RWPE1 (cell line): ENCODE measurements around the gene MED6.

Experiments
- CTCF ChIA-PET: fragments of 350-600 bp; sonication (Branson Sonifier 250); formaldehyde crosslinking; extraction: SDS; loops from one replicate; lab custom pipeline; 2021; lab: Yijun Ruan, JAX
- POLR2A ChIA-PET: fragments of 400-600 bp; formaldehyde crosslinking; extraction: SDS; loops from one replicate; lab custom pipeline; 2020; ENCODE audit warnings: antibody characterized with exemption; ENCODE audit not compliant: low non-redundant PET; lab: Yijun Ruan, JAX
- DNase-seq: peaks from one replicate; pipeline ENCODE4 v3.0.0; 2012; ENCODE audit warnings: low spot score
- H3K27ac ChIP-seq: fragments of 450-650 bp; 2 replicates; pipeline ENCODE4 v1.5.1; 2017
- TF ChIP-seq, protein P1 (sequence below): fragments of 450-650 bp; conservative IDR thresholded peaks from 2 replicates; pipeline ENCODE4 v1.5.1; 2017; ENCODE audit warnings: low read depth, mild to moderate bottlenecking

MED6 gene

DNA sequence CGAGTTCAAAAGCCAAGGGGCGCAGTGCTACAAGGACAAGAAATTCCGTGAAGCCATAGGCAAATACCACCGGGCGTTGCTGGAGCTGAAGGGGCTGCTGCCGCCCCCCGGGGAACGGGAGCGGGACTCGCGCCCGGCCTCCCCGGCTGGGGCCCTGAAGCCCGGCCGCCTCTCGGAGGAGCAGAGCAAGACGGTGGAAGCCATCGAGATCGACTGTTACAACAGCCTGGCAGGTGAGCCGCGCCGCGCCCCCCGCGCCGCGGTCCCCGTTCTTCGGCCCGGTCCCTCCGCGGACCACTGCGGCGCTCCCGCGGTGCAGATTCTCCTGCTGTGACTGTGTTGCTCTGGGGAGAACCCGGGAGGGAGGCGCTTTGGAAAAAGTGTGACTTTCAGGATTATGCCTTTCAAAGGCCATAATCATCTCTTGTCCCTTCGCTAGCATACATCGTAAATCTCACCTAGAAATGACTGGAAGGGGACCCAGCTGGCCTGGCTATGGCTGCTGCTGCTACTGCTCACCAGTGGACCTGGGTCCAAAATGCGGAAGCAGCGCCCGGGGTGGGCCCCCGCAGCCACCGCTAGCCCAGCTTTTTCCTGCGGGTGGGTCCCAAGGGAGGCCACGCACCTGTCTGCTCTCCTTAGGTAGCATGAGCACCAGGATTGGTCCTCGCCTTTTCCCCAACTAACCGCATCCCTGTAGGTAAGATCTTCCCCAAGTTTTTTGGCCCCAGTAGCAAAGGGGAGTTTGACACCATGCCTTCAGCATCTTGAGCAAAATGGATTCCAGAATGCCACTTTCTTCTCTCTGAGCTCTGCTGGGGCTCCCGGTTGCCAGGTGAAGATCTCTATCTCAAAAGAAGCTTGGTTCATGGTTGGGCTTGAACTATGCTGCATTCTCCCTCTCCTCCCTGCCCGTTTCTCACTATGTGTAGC is 42.1 kb upstream of the MED6 start:
- H3K27ac ChIP-seq, result no peak overlapping the region
- CTCF ChIA-PET, result interaction anchor here (0.6 kb wide), 1 partner anchor 260 kb away, joined by 5 read pairs; no protein-coding TSS in a partner anchor
- no peak for DNase-seq
- POLR2A ChIA-PET, result interaction anchor here (0.6 kb wide), 1 partner anchor 181 kb away, joined by 3 read pairs; no protein-coding TSS in a partner anchor
- TF ChIP-seq, protein P1, sequence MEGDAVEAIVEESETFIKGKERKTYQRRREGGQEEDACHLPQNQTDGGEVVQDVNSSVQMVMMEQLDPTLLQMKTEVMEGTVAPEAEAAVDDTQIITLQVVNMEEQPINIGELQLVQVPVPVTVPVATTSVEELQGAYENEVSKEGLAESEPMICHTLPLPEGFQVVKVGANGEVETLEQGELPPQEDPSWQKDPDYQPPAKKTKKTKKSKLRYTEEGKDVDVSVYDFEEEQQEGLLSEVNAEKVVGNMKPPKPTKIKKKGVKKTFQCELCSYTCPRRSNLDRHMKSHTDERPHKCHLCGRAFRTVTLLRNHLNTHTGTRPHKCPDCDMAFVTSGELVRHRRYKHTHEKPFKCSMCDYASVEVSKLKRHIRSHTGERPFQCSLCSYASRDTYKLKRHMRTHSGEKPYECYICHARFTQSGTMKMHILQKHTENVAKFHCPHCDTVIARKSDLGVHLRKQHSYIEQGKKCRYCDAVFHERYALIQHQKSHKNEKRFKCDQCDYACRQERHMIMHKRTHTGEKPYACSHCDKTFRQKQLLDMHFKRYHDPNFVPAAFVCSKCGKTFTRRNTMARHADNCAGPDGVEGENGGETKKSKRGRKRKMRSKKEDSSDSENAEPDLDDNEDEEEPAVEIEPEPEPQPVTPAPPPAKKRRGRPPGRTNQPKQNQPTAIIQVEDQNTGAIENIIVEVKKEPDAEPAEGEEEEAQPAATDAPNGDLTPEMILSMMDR, result no peak

DNA sequence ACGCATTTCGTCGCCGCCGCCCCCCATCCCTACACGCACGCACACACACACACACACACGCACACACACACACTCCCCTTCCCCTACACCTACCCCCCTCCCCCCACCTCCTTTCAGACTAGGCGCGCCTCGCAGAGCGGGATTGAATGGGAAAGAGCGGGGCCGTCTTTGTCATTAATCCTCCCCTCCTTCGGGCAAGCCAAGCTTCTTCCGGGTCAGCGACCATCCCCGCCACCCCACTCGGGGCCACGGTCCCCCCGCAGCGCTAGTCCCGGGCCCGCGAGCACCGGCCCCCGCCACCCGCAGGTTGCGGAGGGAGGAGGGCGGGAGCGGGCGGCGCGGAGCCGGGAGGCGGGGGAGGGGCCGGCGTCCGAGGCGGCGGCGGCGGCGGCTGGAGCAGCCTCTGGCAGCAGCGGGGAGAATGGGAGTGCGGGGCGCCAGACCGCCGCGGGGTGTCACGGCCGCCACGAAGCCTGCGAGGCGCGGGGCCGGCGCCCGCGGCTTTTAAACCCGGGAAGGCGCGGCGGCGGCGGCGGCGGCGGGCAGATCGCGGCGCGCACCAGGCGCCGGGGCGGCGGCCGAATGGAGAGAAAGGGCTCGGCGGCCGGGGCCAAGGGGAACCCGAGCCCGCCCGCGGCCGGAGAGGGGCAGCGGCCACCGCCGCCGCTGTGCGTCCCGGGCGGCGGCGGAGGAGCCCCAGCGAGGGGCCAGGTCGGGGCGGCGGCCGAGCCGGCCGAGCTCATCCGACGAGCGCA is 41.3 kb upstream of the MED6 start, which contains the start of gene TTC9:
Gene TTC9 (plus strand): TSS at position 369 of the 755 bp plus-strand sequence. CDS start 214 bp downstream, at position 583.
- POLR2A ChIA-PET, result no interaction called here
- CTCF ChIA-PET, result interaction anchor here (0.6 to 0.8 kb wide), 2 partner anchors 11 to 96 kb away, joined by 4 to 6 read pairs; no protein-coding TSS in a partner anchor
- TF ChIP-seq, protein P1, result no peak
- H3K27ac ChIP-seq, result no peak within 1 kb of the TSS
- no peak for DNase-seq

DNA sequence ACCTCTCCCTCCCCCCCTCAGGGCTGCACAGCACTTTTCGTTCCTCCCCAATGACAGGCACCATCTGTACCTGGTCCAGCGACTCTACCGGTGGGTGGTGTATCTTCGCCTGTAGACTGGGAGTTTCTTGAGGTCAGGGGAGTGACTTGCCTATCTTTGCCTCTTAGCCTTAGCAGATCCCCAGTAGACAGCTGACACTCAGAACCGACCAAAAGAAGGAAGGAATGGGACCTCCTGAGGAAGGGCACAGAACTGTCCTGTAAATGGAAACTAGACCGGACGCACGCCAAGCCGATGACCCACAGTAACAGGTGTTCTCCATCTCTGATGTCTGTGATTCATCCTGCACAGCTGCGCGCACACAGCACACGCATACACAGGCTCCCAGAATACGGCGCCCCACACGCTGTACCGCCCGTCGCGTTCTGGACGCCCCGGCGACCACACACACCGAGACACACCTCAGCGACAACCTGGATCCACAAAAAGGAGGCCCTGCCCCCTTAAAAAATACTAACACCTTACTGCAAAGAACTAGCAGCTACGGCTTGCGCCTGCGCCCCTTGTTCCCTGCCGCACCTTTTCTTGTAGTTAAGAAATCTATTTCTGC is 40.6 kb upstream of the MED6 start:
- H3K27ac ChIP-seq, result no peak overlapping the region
- CTCF ChIA-PET, result interaction anchor here (0.6 to 0.8 kb wide), 2 partner anchors 11 to 97 kb away, joined by 4 to 6 read pairs; no protein-coding TSS in a partner anchor
- POLR2A ChIA-PET, result no interaction called here
- peak; percentile 60 for DNase-seq
- TF ChIP-seq, protein P1, result no peak

DNA sequence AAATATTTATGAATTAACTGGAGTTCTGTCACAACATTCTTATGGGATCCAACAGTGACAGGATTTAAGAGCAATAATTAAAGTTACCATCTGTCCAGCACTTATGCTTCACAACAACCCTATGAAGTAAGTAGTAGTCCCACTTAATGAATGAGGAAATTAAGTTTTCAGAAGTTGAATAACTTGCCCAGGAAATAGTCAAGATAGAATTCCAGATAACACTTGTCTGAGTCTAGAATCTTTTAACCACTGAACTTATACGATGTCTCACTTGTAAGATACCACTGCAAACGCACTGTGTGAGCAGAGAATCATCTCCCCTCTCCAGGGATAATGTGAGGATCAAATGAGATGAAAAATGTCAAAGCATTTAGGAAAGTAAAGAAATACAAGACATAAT is 38.0 kb upstream of the MED6 start:
- TF ChIP-seq, protein P1, result no peak
- ChIA-PET CTCF (no interaction called here), POLR2A (no interaction called here)
- no peak overlapping the region for H3K27ac ChIP-seq
- no peak for DNase-seq

DNA sequence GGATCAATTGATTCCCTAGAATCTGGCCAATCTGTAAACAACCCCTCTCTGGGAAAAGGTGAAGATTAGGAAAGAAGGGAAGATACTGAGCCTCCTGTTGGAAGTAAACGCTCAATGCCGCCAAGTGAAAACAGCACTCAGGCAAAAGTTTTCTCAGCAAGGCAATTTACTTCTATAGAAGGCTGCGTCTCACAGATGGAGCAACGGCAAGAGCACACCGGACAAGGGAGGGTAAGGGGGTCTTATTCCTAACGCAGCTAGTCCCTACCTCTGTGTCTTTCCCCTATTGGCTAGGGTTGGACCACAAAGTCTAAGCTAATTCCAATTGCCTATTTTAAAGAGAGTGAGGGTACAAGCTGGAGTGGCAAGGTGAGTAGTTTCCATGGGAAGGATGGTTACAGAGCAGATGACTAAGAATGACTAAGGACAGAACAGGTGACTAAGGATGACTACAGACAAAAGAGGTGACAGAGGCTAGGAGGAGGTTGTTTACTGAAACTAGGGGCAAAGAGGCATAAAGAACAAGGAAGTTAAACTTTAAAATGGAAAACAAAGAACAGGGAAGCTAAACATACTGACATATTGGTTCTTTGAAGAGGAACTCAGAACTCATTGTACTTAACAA is 35.6 kb upstream of the MED6 start:
- TF ChIP-seq, protein P1, result no peak
- CTCF ChIA-PET, result interaction anchor here (0.7 kb wide), 1 partner anchor 35 kb away, joined by 3 read pairs; no protein-coding TSS in a partner anchor
- POLR2A ChIA-PET, result no interaction called here
- DNase-seq, result peak; percentile 40
- no peak overlapping the region for H3K27ac ChIP-seq
